Nucleus accumbens (tissue), 56 donors: ENCODE data around the gene CCR5AS.

Experiments used
- DNase-seq, 56 donors: peaks; one replicate each; lab custom pipeline; 2025; lab: John Stamatoyannopoulos, UW

CCR5AS gene

DNA sequence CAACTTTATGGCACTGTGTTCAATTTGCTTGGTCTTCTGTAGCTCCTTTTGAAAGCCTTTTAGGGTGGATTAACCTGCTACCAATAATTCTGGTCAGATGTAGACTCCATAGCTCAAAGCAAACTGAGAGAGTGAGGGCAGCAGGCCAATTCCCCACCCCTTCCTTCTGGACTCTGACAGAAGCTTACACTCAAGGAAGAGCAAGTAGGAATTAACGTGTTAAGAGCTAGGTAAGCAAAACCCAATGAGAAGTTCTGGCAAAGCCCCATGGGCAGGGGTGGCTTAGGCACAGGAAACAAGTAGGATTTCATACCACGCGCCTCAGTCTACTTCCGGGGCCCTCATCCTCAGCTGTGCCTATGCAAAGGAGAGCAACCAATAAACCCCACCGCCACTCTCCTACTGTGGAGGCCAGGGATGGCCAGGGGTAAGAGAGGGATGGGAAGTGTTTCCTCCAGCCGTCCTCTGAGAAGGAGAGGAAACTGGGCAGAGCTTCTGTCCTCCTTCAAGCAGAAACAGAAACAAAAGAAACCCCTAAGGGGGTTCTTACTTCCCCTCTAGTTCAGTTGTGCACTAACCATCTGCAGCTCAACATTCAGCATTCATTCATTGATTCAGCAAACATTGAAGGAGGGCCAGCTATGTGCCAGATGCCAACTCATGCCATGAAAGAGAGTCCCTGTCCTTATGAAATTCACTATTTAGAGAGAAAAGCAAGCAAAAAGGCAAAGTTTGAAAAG lies 23.5 kb downstream of the CCR5AS start:
- no peak for DNase-seq

GRCh38 chr3:46381625-46382024 lies 25.2 kb downstream of the CCR5AS start:
- no peak for DNase-seq

GRCh38 chr3:46380471-46381221 lies 26.2 kb downstream of the CCR5AS start:
- no peak for DNase-seq

DNA sequence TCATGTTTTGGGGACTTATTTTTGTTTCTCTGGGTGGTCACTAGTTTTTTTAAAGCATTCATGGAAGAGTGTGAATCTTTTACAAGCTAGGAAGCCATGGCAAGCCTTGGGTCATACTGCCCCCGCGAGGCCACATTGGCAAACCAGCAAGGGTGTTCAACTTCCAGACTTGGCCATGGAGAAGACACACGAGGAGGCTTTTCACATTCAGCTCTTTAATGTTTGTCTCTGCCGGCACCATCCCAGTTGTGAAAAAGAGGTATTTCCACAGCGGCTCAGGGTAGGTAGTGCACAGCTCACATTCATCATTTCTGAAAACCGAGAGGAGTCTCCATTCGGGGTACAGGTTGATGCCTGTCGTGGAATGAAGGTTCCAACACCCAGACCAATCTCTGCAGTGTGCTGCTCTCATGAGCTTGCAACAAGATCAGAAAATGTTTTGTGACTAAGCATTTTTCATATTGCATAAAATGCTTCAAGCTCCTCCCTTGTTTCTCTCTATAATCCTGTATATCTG lies 28.4 kb downstream of the CCR5AS start:
- peak in 39 of 56 donors; percentile 5 to 73 (median 22) for DNase-seq

- no peak for DNase-seq
These were observed 31.1 kb downstream of the CCR5AS start for GRCh38 chr3:46375814-46376213.

DNA sequence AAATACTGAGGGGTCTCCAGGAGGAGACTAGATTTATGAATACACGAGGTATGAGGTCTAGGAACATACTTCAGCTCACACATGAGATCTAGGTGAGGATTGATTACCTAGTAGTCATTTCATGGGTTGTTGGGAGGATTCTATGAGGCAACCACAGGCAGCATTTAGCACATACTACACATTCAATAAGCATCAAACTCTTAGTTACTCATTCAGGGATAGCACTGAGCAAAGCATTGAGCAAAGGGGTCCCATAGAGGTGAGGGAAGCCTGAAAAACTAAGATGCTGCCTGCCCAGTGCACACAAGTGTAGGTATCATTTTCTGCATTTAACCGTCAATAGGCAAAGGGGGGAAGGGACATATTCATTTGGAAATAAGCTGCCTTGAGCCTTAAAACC lies 31.6 kb downstream of the CCR5AS start:
- DNase-seq, result no peak

- no peak for DNase-seq
These were observed 32.1 kb downstream of the CCR5AS start for GRCh38 chr3:46374755-46375154.

GRCh38 chr3:46372492-46373359 lies 34.1 kb downstream of the CCR5AS start:
- peak in 1 of 56 donors; percentile 18 for DNase-seq

- DNase-seq, result no peak
These were observed 35.1 kb downstream of the CCR5AS start for GRCh38 chr3:46371519-46372340.

GRCh38 chr3:46370839-46371518 lies 35.9 kb downstream of the CCR5AS start, which contains the start of gene CCR5:
Gene CCR5, plus strand, starts transcription at chr3:46370946. Its CDS starts 1,957 bp downstream, at chr3:46372903.
- no peak for DNase-seq

DNA sequence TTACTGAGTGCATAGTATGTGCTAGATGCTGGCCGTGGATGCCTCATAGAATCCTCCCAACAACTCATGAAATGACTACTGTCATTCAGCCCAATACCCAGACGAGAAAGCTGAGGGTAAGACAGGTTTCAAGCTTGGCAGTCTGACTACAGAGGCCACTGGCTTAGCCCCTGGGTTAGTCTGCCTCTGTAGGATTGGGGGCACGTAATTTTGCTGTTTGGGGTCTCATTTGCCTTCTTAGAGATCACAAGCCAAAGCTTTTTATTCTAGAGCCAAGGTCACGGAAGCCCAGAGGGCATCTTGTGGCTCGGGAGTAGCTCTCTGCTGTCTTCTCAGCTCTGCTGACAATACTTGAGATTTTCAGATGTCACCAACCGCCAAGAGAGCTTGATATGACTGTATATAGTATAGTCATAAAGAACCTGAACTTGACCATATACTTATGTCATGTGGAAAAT lies 37.2 kb downstream of the CCR5AS start:
- no peak for DNase-seq

DNA sequence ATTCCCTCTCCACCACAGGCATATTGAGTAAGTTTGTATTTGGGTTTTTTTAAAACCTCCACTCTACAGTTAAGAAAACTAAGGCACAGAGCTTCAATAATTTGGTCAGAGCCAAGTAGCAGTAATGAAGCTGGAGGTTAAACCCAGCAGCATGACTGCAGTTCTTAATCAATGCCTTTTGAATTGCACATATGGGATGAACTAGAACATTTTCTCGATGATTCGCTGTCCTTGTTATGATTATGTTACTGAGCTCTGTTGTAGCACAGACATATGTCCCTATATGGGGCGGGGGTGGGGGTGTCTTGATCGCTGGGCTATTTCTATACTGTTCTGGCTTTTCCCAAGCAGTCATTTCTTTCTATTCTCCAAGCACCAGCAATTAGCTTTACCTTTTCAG lies 37.7 kb downstream of the CCR5AS start:
- DNase-seq, result no peak

DNA sequence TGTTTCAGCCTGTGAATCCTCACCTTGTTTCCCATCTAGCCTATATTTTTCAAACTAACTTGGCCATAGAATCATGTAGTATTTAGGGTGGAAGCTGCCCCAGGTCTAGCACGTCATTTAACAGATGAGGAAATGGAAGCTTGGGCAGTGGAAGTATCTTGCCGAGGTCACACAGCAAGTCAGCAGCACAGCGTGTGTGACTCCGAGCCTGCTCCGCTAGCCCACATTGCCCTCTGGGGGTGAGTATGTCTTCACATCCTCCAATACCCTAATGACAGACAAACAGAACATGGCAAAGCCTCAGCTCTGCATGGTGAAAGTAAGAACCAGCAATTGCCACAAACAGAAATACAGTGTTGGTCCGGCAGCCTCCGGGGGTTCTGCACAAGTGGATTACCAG lies 38.3 kb downstream of the CCR5AS start:
- peak in 26 of 56 donors; percentile 3 to 53 (median 23) for DNase-seq

DNA sequence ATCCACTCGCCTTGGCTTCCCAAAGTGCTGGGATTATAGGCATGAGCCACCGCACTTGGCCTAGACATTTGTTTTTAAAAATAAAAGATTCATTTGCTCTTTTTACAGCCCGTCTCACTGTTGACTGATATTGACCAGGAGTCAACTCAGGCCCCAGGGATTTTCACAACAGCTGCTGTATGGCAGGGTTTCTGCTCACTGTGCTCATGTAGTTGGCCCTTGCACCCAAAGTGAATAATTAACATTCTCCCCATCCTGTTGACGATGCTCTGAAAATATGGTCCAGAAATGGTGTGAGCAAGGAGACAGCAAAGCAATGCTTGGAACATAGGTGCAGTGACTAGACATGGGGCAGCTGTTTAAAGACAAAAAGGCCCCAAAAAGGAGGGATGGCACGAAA lies 39.1 kb downstream of the CCR5AS start:
- DNase-seq, result no peak

DNA sequence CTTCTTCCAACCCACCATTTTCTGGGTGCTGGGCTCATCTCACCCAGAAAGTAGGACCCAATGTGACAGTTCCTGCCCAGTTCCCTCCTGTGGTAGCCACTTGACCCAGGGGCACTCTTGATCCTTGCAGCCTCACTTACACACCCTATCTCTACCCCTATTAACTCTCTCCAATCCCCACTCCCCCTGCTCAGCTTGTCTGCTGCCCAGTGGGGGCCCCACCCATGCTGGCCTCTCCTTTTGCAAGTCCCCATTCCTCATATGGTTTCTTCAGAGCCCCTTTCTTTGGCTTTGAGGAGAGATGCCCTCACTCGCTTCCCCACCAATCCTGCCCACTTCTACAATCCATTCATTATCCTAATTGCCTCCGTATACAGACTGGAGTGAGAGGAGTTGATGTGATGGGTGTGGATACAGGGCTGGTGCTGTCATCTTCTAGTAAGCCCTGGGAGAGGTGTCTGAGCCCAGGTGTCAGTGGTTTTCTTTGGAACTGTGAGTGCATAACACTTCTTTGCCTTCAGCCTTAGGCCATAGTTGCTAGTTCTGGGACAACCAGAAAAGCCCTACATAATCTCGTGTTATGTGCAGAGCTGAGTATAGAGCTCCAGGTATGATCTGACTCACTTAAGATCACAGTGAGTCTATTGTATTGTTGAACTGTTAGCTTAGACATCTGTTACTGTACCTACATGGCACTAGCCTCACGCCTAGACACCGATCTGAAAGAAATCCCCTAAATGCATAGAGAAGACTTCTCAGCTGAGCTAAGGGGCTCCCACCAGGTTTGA lies 40.9 kb downstream of the CCR5AS start:
- no peak for DNase-seq

DNA sequence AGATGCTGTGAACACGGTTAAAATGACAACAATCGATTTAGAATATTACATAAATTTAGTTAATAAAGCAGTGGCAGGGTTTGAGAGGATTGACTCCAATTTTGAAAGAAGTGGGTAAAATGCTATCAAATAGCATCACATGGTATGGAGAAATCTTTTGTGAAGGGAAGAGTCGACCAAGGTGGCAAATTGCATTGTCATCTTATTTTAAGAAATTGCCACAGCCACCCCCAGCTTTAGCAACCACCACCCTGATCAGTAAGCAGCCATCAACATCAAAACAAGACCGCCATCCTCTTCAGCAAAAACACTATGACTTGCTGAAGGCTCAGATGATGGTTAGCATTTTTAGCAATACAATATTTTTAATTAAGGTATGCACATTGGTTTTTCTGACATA lies 41.8 kb downstream of the CCR5AS start:
- DNase-seq, result no peak

DNA sequence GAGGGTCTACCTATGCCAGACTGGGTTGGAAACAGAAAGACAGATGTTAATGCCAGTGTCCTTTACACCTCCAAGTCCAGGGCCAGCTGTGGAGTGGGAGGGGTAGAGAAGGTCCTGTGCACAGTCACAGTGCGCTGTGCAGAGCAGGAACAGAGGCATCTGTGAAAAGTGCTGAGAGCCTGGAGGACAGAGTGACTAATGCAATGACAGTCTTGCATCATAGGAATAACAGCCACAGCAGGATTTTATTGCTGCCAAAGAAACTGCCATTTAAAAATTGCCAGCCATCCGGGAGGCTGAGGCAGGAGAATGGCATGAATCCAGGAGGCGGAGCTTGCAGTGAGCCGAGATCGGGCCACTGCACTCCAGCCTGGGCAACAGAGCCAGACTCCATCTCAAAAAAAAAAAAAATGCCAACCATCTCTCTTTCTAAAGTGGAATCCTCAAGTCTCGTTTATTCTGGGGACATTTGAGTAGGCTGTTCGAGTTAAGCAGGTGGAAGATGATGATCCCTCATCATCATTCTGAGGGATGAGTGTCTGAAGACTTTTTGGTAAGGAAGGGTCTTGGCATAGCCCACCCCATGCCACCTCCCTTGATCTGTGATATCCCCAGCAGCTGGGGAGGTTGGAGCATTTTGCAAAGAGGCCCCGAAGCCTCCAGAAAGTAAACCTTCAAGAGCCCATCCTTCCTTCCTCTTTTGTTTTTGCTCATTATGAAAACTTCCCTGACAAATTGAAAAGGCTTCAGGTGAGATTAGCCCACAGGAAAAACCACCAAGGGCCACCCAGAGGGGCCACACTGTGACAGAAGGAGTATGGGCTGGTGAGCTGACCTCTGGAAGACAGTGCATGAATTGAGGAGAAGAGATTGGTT lies 45.2 kb downstream of the CCR5AS start:
- peak in 1 of 56 donors; percentile 44 for DNase-seq
